Hepatocyte (in vitro differentiated cells): Measurements from ENCODE around the gene ACSS1. TPM values are rescaled to one million over a fixed set of nuclear protein-coding genes. Genes with fewer than 3 reads are reported as not detected.

Experiments used
- DNase-seq: peaks from one replicate; pipeline ENCODE4 v3.0.0-alpha.2; 2016; ENCODE audit warnings: low spot score
- H2AFZ ChIP-seq: fragments of 200-600 bp; sonication (generic); 2 replicates; pipeline ENCODE4 v1.6.0; 2016; ENCODE audit warnings: antibody characterized with exemption, mild to moderate bottlenecking
- H3K27ac ChIP-seq: fragments of 200-600 bp; sonication (generic); 2 replicates; pipeline ENCODE4 v1.5.1; 2016; ENCODE audit warnings: mild to moderate bottlenecking
- H3K27me3 ChIP-seq: fragments of 200-600 bp; sonication (generic); 2 replicates; pipeline ENCODE4 v1.6.1; 2016
- H3K36me3 ChIP-seq: fragments of 200-600 bp; sonication (generic); replicated peaks from 2 replicates; pipeline ENCODE4 v1.5.1; 2016; ENCODE audit warnings: low read depth; ENCODE audit not compliant: insufficient read depth
- H3K4me1 ChIP-seq: fragments of 200-600 bp; sonication (generic); 2 replicates; pipeline ENCODE4 v1.5.1; 2016; ENCODE audit warnings: mild to moderate bottlenecking, moderate library complexity; ENCODE audit not compliant: insufficient read depth
- H3K4me2 ChIP-seq: fragments of 200-600 bp; sonication (generic); 2 replicates; pipeline ENCODE4 v1.6.0; 2016
- H3K4me3 ChIP-seq: fragments of 200-600 bp; sonication (generic); 2 replicates; pipeline ENCODE4 v1.5.1; 2016; ENCODE audit warnings: mild to moderate bottlenecking
- H3K79me2 ChIP-seq: fragments of 200-600 bp; sonication (generic); 2 replicates; pipeline ENCODE4 v1.6.0; 2017; ENCODE audit warnings: mild to moderate bottlenecking
- H3K9me2 ChIP-seq: fragments of 200-600 bp; sonication (generic); replicated peaks from 2 replicates; pipeline ENCODE4 v1.6.0; 2017; ENCODE audit warnings: mild to moderate bottlenecking; ENCODE audit not compliant: insufficient read depth
- H3K9me3 ChIP-seq: fragments of 200-600 bp; sonication (generic); 2 replicates; pipeline ENCODE4 v1.5.1; 2016; ENCODE audit warnings: low read depth, mild to moderate bottlenecking
- H4K20me1 ChIP-seq: fragments of 200-600 bp; sonication (generic); 2 replicates; pipeline ENCODE4 v1.6.0; 2016; ENCODE audit warnings: mild to moderate bottlenecking; ENCODE audit not compliant: insufficient read depth, poor library complexity, severe bottlenecking
- CTCF ChIP-seq: fragments of 200-600 bp; sonication (generic); IDR thresholded peaks from 2 replicates; pipeline ENCODE4 v1.5.1; 2016; ENCODE audit warnings: antibody characterized with exemption, mild to moderate bottlenecking; ENCODE audit not compliant: poor library complexity
- EZH2 ChIP-seq: fragments of 200-600 bp; sonication (generic); IDR thresholded peaks from 2 replicates; pipeline ENCODE4 v1.6.1; 2016; ENCODE audit warnings: antibody characterized with exemption, mild to moderate bottlenecking, borderline replicate concordance
- EZH2phosphoT487 ChIP-seq: fragments of 200-600 bp; sonication (generic); IDR thresholded peaks from one replicate; pipeline ENCODE4 v1.6.1; 2018; ENCODE audit warnings: antibody characterized with exemption, mild to moderate bottlenecking, low read depth, moderate library complexity; ENCODE audit not compliant: unreplicated experiment, severe bottlenecking
- WGBS: methylation state at CpG from one replicate; pipeline ENCODE4 v1.1.6; 2016; ENCODE audit warnings: low lambda C conversion rate; ENCODE audit errors: missing lambda C conversion rate; 5-methylcytosine and 5-hydroxymethylcytosine counted together
- polyA plus RNA-seq: library from polyadenylated mRNA; unstranded; fragments of >200 nt; fragmentation: Nextera tagmentation; extraction: Ambion mirVana; gene quantifications from 2 replicates; pipeline ENCODE4 v1.2.1, GENCODE V29; 2016
- total RNA-seq: library from RNA; depleted of rRNA; stranded (reverse); fragments of >200 nt; gene quantifications from 2 replicates; pipeline ENCODE4 v1.2.3, GENCODE V29; 2014

Gene ACSS1
- total and polyA plus RNA-seq, 2 experiments from 2014 or later: 20.5 to 37.7 TPM

- WGBS: 54% methylated on average over 2 of the region's 2 CpGs
These were observed 18.3 kb upstream of the ACSS1 start for GRCh38 chr20:25076201-25076600.

GRCh38 chr20:25073544-25073943 is 15.6 kb upstream of the ACSS1 start:
- Histone ChIP-seq H3K36me3 (no peaks in the 10 kb centered on the region), H2AFZ (no peak overlapping the region), H3K4me1 (no peaks in the 10 kb centered on the region), H3K27ac (no peak overlapping the region), H3K9me2 (no peaks in the 10 kb centered on the region), H3K4me2 (no peak overlapping the region), H3K4me3 (no peak overlapping the region), H4K20me1 (no peaks in the 10 kb centered on the region), H3K27me3 (peaks cover 81% of the 10 kb centered on the region), H3K79me2 (no peaks in the 10 kb centered on the region), H3K9me3 (no peaks in the 10 kb centered on the region)
- no peak for DNase-seq
- no peak for TF ChIP-seq EZH2phosphoT487
- no peak for TF ChIP-seq CTCF
- TF ChIP-seq EZH2: no peak
- 75% methylated on average over 9 of the region's 9 CpGs for WGBS

More at GRCh38 chr20:25076201-25076600, 18.3 kb upstream of the ACSS1 start:
- Histone ChIP-seq H3K27ac (no peak overlapping the region), H3K27me3 (peaks cover 84% of the 10 kb centered on the region), H3K9me2 (no peaks in the 10 kb centered on the region), H3K4me1 (no peaks in the 10 kb centered on the region), H2AFZ (no peak overlapping the region), H3K36me3 (no peaks in the 10 kb centered on the region), H3K4me3 (no peak overlapping the region), H3K4me2 (no peak overlapping the region), H3K9me3 (no peaks in the 10 kb centered on the region), H3K79me2 (no peaks in the 10 kb centered on the region), H4K20me1 (no peaks in the 10 kb centered on the region)
- no peak for TF ChIP-seq CTCF
- no peak for TF ChIP-seq EZH2
- TF ChIP-seq EZH2phosphoT487: no peak
- no peak for DNase-seq

- H3K9me2 ChIP-seq: no peaks in the 10 kb centered on the region
- no peak overlapping the region for H2AFZ ChIP-seq
- H3K79me2 ChIP-seq: no peaks in the 10 kb centered on the region
- peaks cover 73% of the 10 kb centered on the region for H3K27me3 ChIP-seq
- TF ChIP-seq EZH2: no peak
- no peak for DNase-seq
- H3K4me1 ChIP-seq: no peaks in the 10 kb centered on the region
- no peak overlapping the region for H3K4me3 ChIP-seq
- H4K20me1 ChIP-seq: no peaks in the 10 kb centered on the region
- 53% methylated on average over 7 of the region's 7 CpGs for WGBS
- no peaks in the 10 kb centered on the region for H3K9me3 ChIP-seq
- H3K4me2 ChIP-seq: no peak overlapping the region
- no peak overlapping the region for H3K27ac ChIP-seq
- H3K36me3 ChIP-seq: no peaks in the 10 kb centered on the region
These were observed 14.4 kb upstream of the ACSS1 start for GRCh38 chr20:25072226-25072811.

GRCh38 chr20:25071734-25072133 is 13.8 kb upstream of the ACSS1 start:
- Histone ChIP-seq H3K36me3 (no peaks in the 10 kb centered on the region), H3K79me2 (no peaks in the 10 kb centered on the region), H2AFZ (no peak overlapping the region), H3K9me3 (no peaks in the 10 kb centered on the region), H3K4me1 (no peaks in the 10 kb centered on the region), H3K9me2 (no peaks in the 10 kb centered on the region), H4K20me1 (no peaks in the 10 kb centered on the region), H3K4me3 (no peak overlapping the region), H3K27me3 (peaks cover 67% of the 10 kb centered on the region), H3K27ac (no peak overlapping the region), H3K4me2 (no peak overlapping the region)
- no peak for DNase-seq
- no peak for TF ChIP-seq EZH2phosphoT487
- no peak for TF ChIP-seq EZH2
- TF ChIP-seq CTCF: no peak
- WGBS: 18% methylated on average over 4 of the region's 4 CpGs
